Thyroid gland (tissue), 4 donors: ENCODE data around the gene AHI1. TPM values are rescaled to one million over a fixed set of nuclear protein-coding genes. Genes with fewer than 3 reads are reported as not detected.

Experiments
- DNase-seq, 2 donors: peaks; one replicate each; pipeline ENCODE4 v3.0.0-alpha.2; 2019
- H3K27ac ChIP-seq, 3 donors: fragments of 200-600 bp; sonication (generic); 1 replicate in 2 of 3; 2 replicates in 1 of 3; pipeline ENCODE4 v1.5.1; 2016 to 2019; ENCODE audit warnings: mild to moderate bottlenecking in 1 of 3, moderate library complexity in 1 of 3
- H3K27me3 ChIP-seq: fragments of 200-600 bp; sonication (generic); one replicate; pipeline ENCODE4 v1.5.1; 2019
- H3K36me3 ChIP-seq, 2 donors: fragments of 200-600 bp; sonication (generic); one replicate each; pipeline ENCODE4 v1.5.1; 2016 to 2019
- H3K4me1 ChIP-seq, 2 donors: fragments of 200-600 bp; sonication (generic); one replicate each; pipeline ENCODE4 v1.5.1; 2017 to 2019
- H3K4me3 ChIP-seq, 3 donors: fragments of 200-600 bp; sonication (generic); replicated peaks in 1 of 3; 1 replicate in 2 of 3; 2 replicates in 1 of 3; pipeline ENCODE4 v1.5.1; 2016; ENCODE audit warnings: mild to moderate bottlenecking in 1 of 3
- H3K9me3 ChIP-seq: fragments of 200-600 bp; sonication (generic); one replicate; pipeline ENCODE4 v1.5.1; 2017
- POLR2A ChIP-seq, 2 donors: fragments of 450-650 bp; IDR thresholded peaks; one replicate each; pipeline ENCODE4 v1.6.1; 2017; ENCODE audit warnings: antibody characterized with exemption in 2 of 2, mild to moderate bottlenecking in 2 of 2, moderate library complexity in 1 of 2
- WGBS, 2 donors: methylation state at CpG; one replicate each; pipeline ENCODE4 v1.1.5; 2017; 5-methylcytosine and 5-hydroxymethylcytosine counted together
- intact Hi-C: fragments of 100-400 bp; cut with DNase I; formaldehyde crosslinking; loops from one replicate; pipeline ENCODE4 v1.15.1; 2023
- total RNA-seq, 4 donors: library from RNA; depleted of rRNA; stranded (reverse); fragments of >200 nt; gene quantifications; one replicate each; pipeline ENCODE4 v1.2.3, GENCODE V29; 2016
- TF ChIP-seq, protein P1 (sequence below), 6 experiments: fragments of 200-600 bp in 3 of 6; fragments of 450-650 bp in 3 of 6; sonication (generic) in 3 of 6; IDR thresholded peaks; one replicate each; pipeline ENCODE4 v1.5.1; 2016 to 2019; ENCODE audit warnings: antibody characterized with exemption in 6 of 6, mild to moderate bottlenecking in 2 of 6, inconsistent platforms in 1 of 6, moderate library complexity in 1 of 6

Gene AHI1
- total RNA-seq, 4 donors from 2014 or later = 25.5 to 53.3 (median 42.1) TPM

DNA sequence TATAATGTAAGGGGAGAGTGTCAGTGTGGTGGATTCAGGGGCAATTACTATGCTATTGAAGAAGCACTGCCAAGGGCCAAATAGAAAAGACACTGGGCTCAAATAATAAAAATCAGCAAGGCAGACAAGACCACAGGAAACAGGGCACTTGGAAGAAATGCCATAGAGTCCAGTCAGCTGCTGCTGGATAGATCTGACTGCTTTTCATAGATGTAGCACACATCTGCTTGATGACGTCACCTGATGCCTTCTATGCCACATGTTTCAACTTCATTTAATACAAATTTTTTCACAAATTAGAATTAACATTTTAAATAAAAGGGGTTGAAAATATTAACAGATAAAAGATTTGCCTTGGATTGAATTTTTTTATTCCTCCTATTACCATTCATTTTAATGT, 23.9 kb upstream of the AHI1 start:
- H3K36me3 ChIP-seq = no peaks in the 10 kb centered on the region
- intact Hi-C loops = no loop called here
- H3K27me3 ChIP-seq = no peaks in the 10 kb centered on the region
- no peak overlapping the region for H3K27ac ChIP-seq
- DNase-seq = no peak
- H3K4me3 ChIP-seq = no peak overlapping the region
- no peak for TF ChIP-seq POLR2A (IDR thresholded peaks at IDR 0.05)
- TF ChIP-seq, protein P1, sequence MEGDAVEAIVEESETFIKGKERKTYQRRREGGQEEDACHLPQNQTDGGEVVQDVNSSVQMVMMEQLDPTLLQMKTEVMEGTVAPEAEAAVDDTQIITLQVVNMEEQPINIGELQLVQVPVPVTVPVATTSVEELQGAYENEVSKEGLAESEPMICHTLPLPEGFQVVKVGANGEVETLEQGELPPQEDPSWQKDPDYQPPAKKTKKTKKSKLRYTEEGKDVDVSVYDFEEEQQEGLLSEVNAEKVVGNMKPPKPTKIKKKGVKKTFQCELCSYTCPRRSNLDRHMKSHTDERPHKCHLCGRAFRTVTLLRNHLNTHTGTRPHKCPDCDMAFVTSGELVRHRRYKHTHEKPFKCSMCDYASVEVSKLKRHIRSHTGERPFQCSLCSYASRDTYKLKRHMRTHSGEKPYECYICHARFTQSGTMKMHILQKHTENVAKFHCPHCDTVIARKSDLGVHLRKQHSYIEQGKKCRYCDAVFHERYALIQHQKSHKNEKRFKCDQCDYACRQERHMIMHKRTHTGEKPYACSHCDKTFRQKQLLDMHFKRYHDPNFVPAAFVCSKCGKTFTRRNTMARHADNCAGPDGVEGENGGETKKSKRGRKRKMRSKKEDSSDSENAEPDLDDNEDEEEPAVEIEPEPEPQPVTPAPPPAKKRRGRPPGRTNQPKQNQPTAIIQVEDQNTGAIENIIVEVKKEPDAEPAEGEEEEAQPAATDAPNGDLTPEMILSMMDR (IDR thresholded peaks at IDR 0.05) = no peak
- 97% methylated on average over 1 of the region's 1 CpG for WGBS, 2 donors
- H3K4me1 ChIP-seq = no peaks in the 10 kb centered on the region
- H3K9me3 ChIP-seq = no peaks in the 10 kb centered on the region

DNA sequence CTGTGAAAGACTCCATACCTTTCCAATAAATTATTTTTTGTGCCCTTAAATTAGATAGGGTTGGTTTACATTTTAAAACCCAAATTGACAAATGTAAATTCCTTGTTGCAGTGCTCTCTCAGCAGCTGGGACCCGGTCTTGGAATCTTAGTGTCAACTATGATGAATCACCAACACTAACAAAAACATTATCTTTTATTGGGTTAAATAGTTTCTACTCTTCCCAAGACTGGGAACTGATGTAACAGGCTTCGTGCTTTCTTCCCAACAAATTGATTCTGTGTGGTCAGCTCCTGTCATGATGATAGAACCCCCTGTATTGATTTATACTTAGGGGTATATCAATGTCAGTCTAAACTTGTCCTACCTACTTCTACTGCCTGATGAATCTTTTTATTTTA, 23.2 kb upstream of the AHI1 start:
- H3K27me3 ChIP-seq = no peaks in the 10 kb centered on the region
- no peak overlapping the region for H3K4me3 ChIP-seq
- no peaks in the 10 kb centered on the region for H3K36me3 ChIP-seq
- TF ChIP-seq, protein P1 (IDR thresholded peaks at IDR 0.05) = no peak
- no peak for TF ChIP-seq POLR2A (IDR thresholded peaks at IDR 0.05)
- 90 to 94% methylated on average over 2 of the region's 2 CpGs for WGBS, 2 donors
- no peak overlapping the region for H3K27ac ChIP-seq
- H3K4me1 ChIP-seq = no peaks in the 10 kb centered on the region
- intact Hi-C loops = no loop called here
- no peaks in the 10 kb centered on the region for H3K9me3 ChIP-seq
- no peak for DNase-seq

DNA sequence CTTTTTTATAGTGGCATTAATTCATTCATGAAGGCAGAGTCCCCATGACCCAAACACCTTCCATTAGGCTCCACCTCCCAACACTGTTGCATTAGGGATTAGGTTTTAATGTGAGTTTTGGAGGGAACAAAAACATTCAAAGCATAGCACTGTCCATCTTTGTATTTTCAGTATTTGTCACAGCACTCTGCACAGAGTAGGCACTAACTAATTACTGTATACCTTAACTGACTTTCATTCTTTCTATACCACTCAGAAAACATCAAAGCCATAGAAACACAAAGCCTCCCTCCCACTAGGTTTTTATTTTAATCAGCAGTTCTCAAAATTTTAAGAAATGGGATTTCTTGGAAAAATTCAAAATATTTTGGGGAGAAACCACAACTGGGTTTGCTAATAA, 21.8 kb upstream of the AHI1 start:
- no peaks in the 10 kb centered on the region for H3K36me3 ChIP-seq
- H3K27me3 ChIP-seq = no peaks in the 10 kb centered on the region
- no peak overlapping the region for H3K4me3 ChIP-seq
- no peak for DNase-seq
- H3K27ac ChIP-seq = no peak overlapping the region
- TF ChIP-seq POLR2A (IDR thresholded peaks at IDR 0.05) = no peak
- H3K4me1 ChIP-seq = no peaks in the 10 kb centered on the region
- H3K9me3 ChIP-seq = no peaks in the 10 kb centered on the region
- intact Hi-C loops = no loop called here

DNA sequence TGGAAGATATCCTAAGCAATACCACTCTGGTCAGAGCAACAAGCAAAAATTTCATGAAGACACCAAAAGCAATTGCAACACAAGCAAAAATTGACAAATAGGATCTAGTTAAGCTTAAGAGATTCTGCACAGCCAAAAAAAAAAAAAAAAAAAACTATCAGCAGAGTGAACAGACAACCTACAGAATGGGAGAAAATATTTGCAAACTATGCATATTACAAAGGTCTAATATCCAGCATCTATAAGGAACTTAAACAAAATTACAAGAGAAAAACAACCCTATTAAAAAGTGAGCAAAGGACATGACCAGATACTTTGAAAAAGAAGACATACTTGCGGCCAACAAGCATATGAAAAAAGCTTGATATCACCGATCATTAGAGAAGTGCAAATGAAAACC, 20.0 kb upstream of the AHI1 start:
- no peak for TF ChIP-seq POLR2A (IDR thresholded peaks at IDR 0.05)
- TF ChIP-seq, protein P1 (IDR thresholded peaks at IDR 0.05) = no peak
- Histone ChIP-seq H3K36me3 (no peaks in the 10 kb centered on the region), H3K4me3 (no peak overlapping the region), H3K27me3 (no peaks in the 10 kb centered on the region), H3K27ac (no peak overlapping the region), H3K9me3 (no peaks in the 10 kb centered on the region), H3K4me1 (no peaks in the 10 kb centered on the region)
- DNase-seq = no peak
- intact Hi-C loops = no loop called here
- 95 to 97% methylated on average over 2 of the region's 2 CpGs for WGBS, 2 donors

DNA sequence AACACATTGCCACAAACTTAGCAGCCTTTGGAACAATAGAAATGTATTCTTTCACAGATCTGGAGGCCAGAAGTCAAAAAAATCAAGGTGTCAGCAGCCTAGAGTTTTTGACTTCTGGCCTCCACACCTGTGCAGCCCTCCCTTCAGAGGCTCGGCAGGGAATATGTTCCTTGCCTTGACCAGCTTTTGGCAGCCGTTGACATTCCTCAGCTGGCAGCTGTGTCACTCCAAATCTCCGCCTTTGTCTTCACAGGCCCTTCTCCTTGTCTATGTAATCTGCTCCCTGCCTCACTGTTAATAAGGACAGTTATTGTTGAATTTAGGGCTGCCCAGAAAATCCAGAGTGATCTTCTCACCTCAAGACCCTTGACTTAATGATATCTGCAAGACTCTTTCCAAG, 17.2 kb upstream of the AHI1 start:
- H3K4me1 ChIP-seq = no peaks in the 10 kb centered on the region
- H3K9me3 ChIP-seq = no peaks in the 10 kb centered on the region
- H3K27me3 ChIP-seq = no peaks in the 10 kb centered on the region
- 64 to 76% methylated on average over 3 of the region's 3 CpGs for WGBS, 2 donors
- H3K36me3 ChIP-seq = no peaks in the 10 kb centered on the region
- intact Hi-C loops = no loop called here
- no peak overlapping the region for H3K27ac ChIP-seq
- TF ChIP-seq POLR2A (IDR thresholded peaks at IDR 0.05) = no peak
- TF ChIP-seq, protein P1 (IDR thresholded peaks at IDR 0.05) = no peak
- peak in 1 of 2 donors; percentile 5 for DNase-seq
- H3K4me3 ChIP-seq = no peak overlapping the region
